ENCODE measurements around the gene SCAMP5. TPM values are rescaled to one million over a fixed set of nuclear protein-coding genes. Genes with fewer than 3 reads are reported as not detected.

Gene SCAMP5
- total and polyA plus RNA-seq, 2 of the 13 experiments (the other 11 are each of a cell fraction or from before 2014, with no cell fraction given): 34.3 to 49.0 TPM

GRCh38 chr15:75053748-75054125, 58.4 kb downstream of the SCAMP5 start:
- no peaks in the 10 kb centered on the region for H3K79me2 ChIP-seq (ENCODE audit: insufficient read depth, low read length)
- TF ChIP-seq ATF5 (CRISPR knock-in tag; IDR thresholded peaks at IDR 0.05; ENCODE audit: low read depth) (no peak), SRSF1 (optimal IDR thresholded peaks at IDR 0.05; ENCODE audit: low read depth, low read length) (no peak), ZFP41 (CRISPR knock-in tag; IDR thresholded peaks at IDR 0.05; ENCODE audit: borderline replicate concordance) (no peak), PHF21A (CRISPR knock-in tag; IDR thresholded peaks at IDR 0.05) (no peak), ZNF780A (CRISPR knock-in tag; IDR thresholded peaks at IDR 0.05) (no peak), ZNF383 (CRISPR knock-in tag; IDR thresholded peaks at IDR 0.05; ENCODE audit: borderline replicate concordance) (no peak), SOX6 (IDR thresholded peaks at IDR 0.05) (no peak), SOX6 (CRISPR knock-in tag; IDR thresholded peaks at IDR 0.05) (no peak), POLR2G (IDR thresholded peaks at IDR 0.05; ENCODE audit: low read depth, low read length) (no peak), ZNF672 (CRISPR knock-in tag; IDR thresholded peaks at IDR 0.05) (no peak), ZNF883 (CRISPR knock-in tag; IDR thresholded peaks at IDR 0.05; ENCODE audit: not compliant biosample characterization) (no peak), BCL6 (CRISPR knock-in tag; IDR thresholded peaks at IDR 0.05) (no peak), ZSCAN20 (CRISPR knock-in tag; IDR thresholded peaks at IDR 0.05; ENCODE audit: borderline replicate concordance) (no peak), PHF20 (CRISPR knock-in tag; IDR thresholded peaks at IDR 0.05) (no peak), RAD21 (CRISPR knock-in tag; IDR thresholded peaks at IDR 0.05) (no peak), ZNF18 (CRISPR knock-in tag; IDR thresholded peaks at IDR 0.05; ENCODE audit: insufficient replicate concordance) (no peak), ONECUT2 (CRISPR knock-in tag; IDR thresholded peaks at IDR 0.05) (no peak), SRY (CRISPR knock-in tag; IDR thresholded peaks at IDR 0.05) (no peak)

More at GRCh38 chr15:75053748-75054125, 58.4 kb downstream of the SCAMP5 start:
- FAIRE-seq: peak; percentile 47
- POLR2A ChIA-PET: interaction anchor here (0.7 to 3.5 kb wide), 4 partner anchors 10 to 315 kb away, joined by 3 to 21 read pairs (median 3); partner anchors contain the start of gene MAN2C1
- no peak overlapping the region for H3K27ac ChIP-seq (ENCODE audit: extremely low read length, insufficient read depth, low read length)
- H3K36me3 ChIP-seq (replicated peaks in 1 of 2; ENCODE audit: control insufficient read depth in 1 of 2, insufficient read depth in 2 of 2, low read length in 2 of 2): peaks cover under 1 to 4% of the 10 kb centered on the region in 2 experiments; a peak in 3 of 5 replicates
- no peaks in the 10 kb centered on the region for H3K27me3 ChIP-seq (ENCODE audit: control insufficient read depth in 1 of 2, insufficient read depth in 2 of 2, low read length in 2 of 2)
- BruUV-seq (replicated peaks): no TSS peak
- in situ Hi-C loops (cut with HindIII; ENCODE audit: extremely low pct_ligation_motif_present, low pct_unique_long_range_greater_than_20kb): no loop called here
- no peak for ATAC-seq
- DNase-seq (ENCODE audit: low spot score): no peak
- CTCF ChIA-PET (ENCODE audit: low intra/inter-chr PET ratio, low total read pairs): no interaction called here
- no peaks in the 10 kb centered on the region for H4K20me1 ChIP-seq (ENCODE audit: insufficient read depth, low read length)
- H3K4me1 ChIP-seq (ENCODE audit: insufficient read depth, low read length): peaks cover 72% of the 10 kb centered on the region
- H2AFZ ChIP-seq (ENCODE audit: low read length): no peak overlapping the region
- WGBS (ENCODE audit: low lambda C conversion rate): 92% methylated on average over 7 of the region's 7 CpGs
- H3K9me3 ChIP-seq (ENCODE audit: low read length): no peaks in the 10 kb centered on the region
- no peak overlapping the region for H3K4me3 ChIP-seq (replicated peaks in 1 of 3; ENCODE audit: insufficient read depth in 1 of 3, low read depth in 2 of 3, low read length in 3 of 3)
- intact Hi-C loops (cut with micrococcal nuclease; ENCODE audit: unreplicated experiment): no loop called here
- H3K4me2 ChIP-seq (ENCODE audit: low read depth, low read length): no peak overlapping the region
- no peak overlapping the region for H3K9ac ChIP-seq (ENCODE audit: insufficient read depth, low read depth, low read length)

Data from HepG2 (cell line).